HEK293 (cell line): ENCODE data around the gene C22orf42.
"Not testable (repeated sequence)": the region's sequence is repeated elsewhere in the genome, so short reads cannot be mapped to it uniquely, and the experiment has no call there.

ENCODE experiments used
- SCRT2 ChIP-seq: fragments of 450-650 bp; formaldehyde crosslinking; IDR thresholded peaks from 2 replicates; pipeline ENCODE4 v1.5.1; 2016; ENCODE audit warnings: missing biosample characterization, missing genetic modification characterization
- ZNF121 ChIP-seq: fragments of 450-650 bp; formaldehyde crosslinking; IDR thresholded peaks from 2 replicates; pipeline ENCODE4 v1.5.1; 2016; ENCODE audit warnings: missing biosample characterization, missing genetic modification characterization
- ZSCAN18 ChIP-seq: fragments of 450-650 bp; formaldehyde crosslinking; IDR thresholded peaks from 2 replicates; pipeline ENCODE4 v1.5.1; 2016; ENCODE audit warnings: missing biosample characterization, missing genetic modification characterization

- not testable (repeated sequence) for TF ChIP-seq ZNF121, ZSCAN18, SCRT2 (tag by site-specific recombination)
Measured at GRCh38 chr22:32191021-32191420, 31.9 kb upstream of the C22orf42 start.
